SK-N-SH (cell line): ENCODE measurements around the gene PEX7. TPM values are rescaled to one million over a fixed set of nuclear protein-coding genes. Genes with fewer than 3 reads are reported as not detected.

ENCODE experiments used
- CTCF ChIA-PET: fragments of 300-600, 350-600 bp; formaldehyde crosslinking; extraction: SDS; loops from one replicate; lab custom pipeline; 2021; lab: Yijun Ruan, JAX
- POLR2A ChIA-PET: fragments of 350-600 bp; sonication (Branson Sonifier 250); formaldehyde crosslinking; extraction: SDS; loops from one replicate; lab custom pipeline; 2020; ENCODE audit warnings: antibody characterized with exemption, inconsistent platforms; lab: Yijun Ruan, JAX
- DNase-seq: peaks from one replicate; pipeline ENCODE4 v3.0.0; 2012
- H2AFZ ChIP-seq: fragments of 200-600 bp; sonication (generic); 2 replicates; pipeline ENCODE4 v1.8.1; 2016; ENCODE audit warnings: antibody characterized with exemption, mild to moderate bottlenecking, low read depth
- H3F3A ChIP-seq: fragments of 200-600 bp; sonication (generic); replicated peaks from 2 replicates; pipeline ENCODE3; 2016; ENCODE audit warnings: antibody characterized with exemption, mild to moderate bottlenecking; ENCODE audit not compliant: insufficient read depth
- H3K27ac ChIP-seq, 2 experiments: fragments of 200-500 bp in 1 of 2; fragments of 200-600 bp in 1 of 2; sonication (Bioruptor generic) in 1 of 2; sonication (generic), shearing (Covaris generic) in 1 of 2; 2 replicates each; pipeline versions ENCODE4 v1.5.1 to v1.6.1; 2014 to 2016; ENCODE audit warnings: low read depth in 2 of 2, inconsistent platforms in 1 of 2, low read length in 1 of 2, mild to moderate bottlenecking in 1 of 2, mixed read lengths in 1 of 2
- H3K27me3 ChIP-seq: fragments of 200-600 bp; sonication (generic), shearing (Covaris generic); 2 replicates; pipeline ENCODE4 v1.6.1; 2016; ENCODE audit warnings: mixed run types; ENCODE audit not compliant: insufficient read depth
- H3K36me3 ChIP-seq, 2 experiments: fragments of 200-500 bp in 1 of 2; fragments of 200-600 bp in 1 of 2; sonication (Bioruptor generic) in 1 of 2; sonication (generic) in 1 of 2; replicated peaks in 1 of 2; 2 replicates each; pipeline versions ENCODE3 to v1.5.1; 2014 to 2016; ENCODE audit warnings: low read length in 1 of 2, mild to moderate bottlenecking in 1 of 2; ENCODE audit not compliant: insufficient read depth in 2 of 2, control insufficient read depth in 1 of 2
- H3K4me1 ChIP-seq, 2 experiments: fragments of 200-500 bp in 1 of 2; fragments of 200-600 bp in 1 of 2; sonication (Bioruptor generic) in 1 of 2; sonication (generic), shearing (Covaris generic) in 1 of 2; 2 replicates each; pipeline versions ENCODE4 v1.5.1 to v1.6.1; 2014 to 2016; ENCODE audit warnings: low read depth in 1 of 2, low read length in 1 of 2, mixed run types in 1 of 2; ENCODE audit not compliant: insufficient read depth in 2 of 2, control insufficient read depth in 1 of 2
- H3K4me2 ChIP-seq: fragments of 200-600 bp; sonication (generic), shearing (Covaris generic); 2 replicates; pipeline ENCODE4 v1.6.1; 2017; ENCODE audit warnings: mixed run types
- H3K4me3 ChIP-seq, 2 experiments: fragments of 200-500 bp in 1 of 2; fragments of 200-600 bp in 1 of 2; sonication (Bioruptor generic) in 1 of 2; sonication (generic), shearing (Covaris generic) in 1 of 2; 2 replicates each; pipeline versions ENCODE4 v1.5.1 to v1.8.1; 2014 to 2016; ENCODE audit warnings: low read depth in 2 of 2, inconsistent platforms in 1 of 2, low read length in 1 of 2, mild to moderate bottlenecking in 1 of 2, mixed read lengths in 1 of 2, moderate library complexity in 1 of 2
- H3K79me2 ChIP-seq: fragments of 200-600 bp; sonication (generic); 2 replicates; pipeline ENCODE4 v1.8.1; 2017; ENCODE audit warnings: mild to moderate bottlenecking; ENCODE audit not compliant: insufficient read depth
- H3K9ac ChIP-seq: fragments of 200-600 bp; sonication (generic); 2 replicates; pipeline ENCODE4 v1.6.1; 2017; ENCODE audit warnings: mixed run types
- H3K9me2 ChIP-seq: fragments of 200-600 bp; sonication (generic); 2 replicates; pipeline ENCODE4 v1.6.1; 2017; ENCODE audit warnings: mixed run types
- H3K9me3 ChIP-seq: fragments of 200-600 bp; sonication (generic); 2 replicates; pipeline ENCODE4 v1.6.1; 2017; ENCODE audit warnings: mixed run types, mild to moderate bottlenecking, moderate library complexity
- H4K20me1 ChIP-seq: fragments of 200-600 bp; sonication (generic); 2 replicates; pipeline ENCODE4 v1.6.1; 2017; ENCODE audit warnings: mild to moderate bottlenecking, mixed run types; ENCODE audit not compliant: insufficient read depth
- CTCF ChIP-seq: fragments of 200-600 bp; sonication (generic); IDR thresholded peaks from 2 replicates; pipeline ENCODE4 v1.6.1; 2017; ENCODE audit warnings: antibody characterized with exemption, mild to moderate bottlenecking, moderate library complexity
- EZH2phosphoT487 ChIP-seq: fragments of 200-600 bp; sonication (generic); IDR thresholded peaks from 2 replicates; pipeline ENCODE4 v1.6.1; 2017; ENCODE audit warnings: low read depth, mixed run types, mild to moderate bottlenecking, antibody characterized with exemption, moderate library complexity, borderline replicate concordance
- FOSL2 ChIP-seq: IDR thresholded peaks from 2 replicates; pipeline ENCODE4 v1.4.0; 2012; ENCODE audit warnings: low read depth, mild to moderate bottlenecking, moderate library complexity, borderline replicate concordance
- GABPA ChIP-seq: IDR thresholded peaks from 2 replicates; pipeline ENCODE4 v1.4.0; 2012; ENCODE audit warnings: low read depth, mild to moderate bottlenecking
- IRF3 ChIP-seq: fragments of 150-350 bp; IDR thresholded peaks from 2 replicates; pipeline ENCODE4 v1.6.1; 2016; ENCODE audit warnings: mild to moderate bottlenecking, low read depth, low read length
- PBX3 ChIP-seq: IDR thresholded peaks from 2 replicates; pipeline ENCODE4; 2012
- SIN3A ChIP-seq: IDR thresholded peaks from 2 replicates; pipeline ENCODE4 v1.6.1; 2012; ENCODE audit warnings: low read depth, mild to moderate bottlenecking, low read length, moderate library complexity, borderline replicate concordance
- TAF1 ChIP-seq: IDR thresholded peaks from 2 replicates; pipeline ENCODE4 v1.6.1; 2012; ENCODE audit warnings: low read depth, mild to moderate bottlenecking, low read length, moderate library complexity, borderline replicate concordance
- TCF12 ChIP-seq: IDR thresholded peaks from 2 replicates; pipeline ENCODE4 v1.4.0; 2012
- USF1 ChIP-seq: IDR thresholded peaks from 2 replicates; pipeline ENCODE4 v1.4.0; 2012; ENCODE audit warnings: low read depth, borderline replicate concordance
- USF2 ChIP-seq: fragments of 150-350 bp; IDR thresholded peaks from 2 replicates; pipeline ENCODE4 v1.6.1; 2017; ENCODE audit warnings: antibody characterized with exemption, low read length, low read depth, borderline replicate concordance
- ZBTB33 ChIP-seq: IDR thresholded peaks from 2 replicates; pipeline ENCODE4 v1.4.0; 2012; ENCODE audit warnings: low read depth, borderline replicate concordance
- WGBS: methylation state at CpG from one replicate; pipeline ENCODE4 v1.1.6; 2017; ENCODE audit warnings: low lambda C conversion rate; 5-methylcytosine and 5-hydroxymethylcytosine counted together
- polyA plus RNA-seq, 3 experiments: library from polyadenylated mRNA; depleted of rRNA; stranded (reverse); fragments of >200 nt; gene quantifications; 2 replicates each; pipeline ENCODE4 v1.2.3, GENCODE V29; 2012

The PEX7 gene
- polyA plus RNA-seq, 1 of the 3 experiments (the other 2 are of a cell fraction): 10.8 TPM

- Histone ChIP-seq H3K27me3 (no peaks in the 10 kb centered on the region), H2AFZ (no peak overlapping the region), H3K9ac (no peak overlapping the region), H3K27ac (no peak overlapping the region), H4K20me1 (no peaks in the 10 kb centered on the region), H3K79me2 (peaks cover 3% of the 10 kb centered on the region; the same call in 1 of the 2 replicates), H3K36me3 (no peaks in the 10 kb centered on the region), H3K4me2 (no peak overlapping the region), H3K4me3 (no peak overlapping the region), H3K9me2 (no peaks in the 10 kb centered on the region), H3K4me1 (peaks cover 0 to 2% of the 10 kb centered on the region in 2 experiments; a peak in 1 of 4 replicates), H3F3A (no peaks in the 10 kb centered on the region), H3K9me3 (no peaks in the 10 kb centered on the region)
- CTCF ChIA-PET: interaction anchor here (0.6 to 2.9 kb wide), 5 partner anchors 14 to 215 kb away, joined by 3 to 10 read pairs (median 3); no protein-coding TSS in a partner anchor
- DNase-seq: no peak
- WGBS: 95% methylated on average over 5 of the region's 5 CpGs
- TF ChIP-seq FOSL2 (no peak), PBX3 (no peak), EZH2phosphoT487 (no peak), TAF1 (no peak), GABPA (no peak), CTCF (no peak), USF1 (no peak), IRF3 (no peak), USF2 (no peak)
- POLR2A ChIA-PET: no interaction called here
Observed at GRCh38 chr6:136859430-136859829, 37.0 kb downstream of the PEX7 start.

GRCh38 chr6:136860043-136860442 is 37.7 kb downstream of the PEX7 start:
- WGBS: 94% methylated on average over 1 of the region's 1 CpG
- H3K27me3 ChIP-seq: no peaks in the 10 kb centered on the region
- H3K9ac ChIP-seq: no peak overlapping the region
- H3K9me3 ChIP-seq: no peaks in the 10 kb centered on the region
- H3K36me3 ChIP-seq: no peaks in the 10 kb centered on the region
- CTCF ChIA-PET: interaction anchor here (2.9 kb wide), 1 partner anchor 15 kb away, joined by 10 read pairs; no protein-coding TSS in a partner anchor
- no peak overlapping the region for H3K27ac ChIP-seq
- TF ChIP-seq EZH2phosphoT487 (no peak), TCF12 (no peak), ZBTB33 (no peak), SIN3A (no peak)
- DNase-seq: no peak
- no peaks in the 10 kb centered on the region for H3F3A ChIP-seq
- no peaks in the 10 kb centered on the region for H3K9me2 ChIP-seq
- no peak overlapping the region for H3K4me2 ChIP-seq
- H4K20me1 ChIP-seq: no peaks in the 10 kb centered on the region
- H3K4me3 ChIP-seq: no peak overlapping the region
- H2AFZ ChIP-seq: no peak overlapping the region
- POLR2A ChIA-PET: no interaction called here
- H3K4me1 ChIP-seq: peaks cover 0 to 2% of the 10 kb centered on the region in 2 experiments; a peak in 1 of 4 replicates
- H3K79me2 ChIP-seq: no peaks in the 10 kb centered on the region
